Measurements from ENCODE around the gene CHM. TPM values are rescaled to one million over a fixed set of nuclear protein-coding genes. Genes with fewer than 3 reads are reported as not detected.
A peak's percentile ranks its signal among the peaks of the same experiment; 100 is the strongest.

Gene CHM
- total RNA-seq, 1 donor from 2014 or later = 22.9 TPM

- Mint-ChIP-seq H3K27me3 (no peaks in the 10 kb centered on the region), H3K4me1 (peaks cover 6% of the 10 kb centered on the region), H3K9me3 (no peaks in the 10 kb centered on the region), H3K4me3 (no peak overlapping the region), H3K36me3 (ENCODE audit: low read depth) (peaks cover 11% of the 10 kb centered on the region), H3K27ac (peak overlapping the region; percentile 7)
- no peak for DNase-seq
- CTCF ChIA-PET = no interaction called here
- no peak for ATAC-seq (ENCODE audit: low read depth)
- POLR2A ChIA-PET = no interaction called here
- TF ChIP-seq CTCF (IDR thresholded peaks at IDR 0.05) = no peak
- intact Hi-C loops (cut with micrococcal nuclease) = no loop called here
These were observed 164.8 kb downstream of the CHM start for GRCh38 chrX:85882601-85883000.

GRCh38 chrX:85870585-85870984 is 176.8 kb downstream of the CHM start:
- H3K4me3 Mint-ChIP-seq = no peak overlapping the region
- H3K9me3 Mint-ChIP-seq = peaks cover 4% of the 10 kb centered on the region
- intact Hi-C loops (cut with micrococcal nuclease) = no loop called here
- no peaks in the 10 kb centered on the region for H3K27me3 Mint-ChIP-seq
- ATAC-seq (ENCODE audit: low read depth) = no peak
- TF ChIP-seq CTCF (IDR thresholded peaks at IDR 0.05) = no peak
- H3K27ac Mint-ChIP-seq = no peak overlapping the region
- no peak for DNase-seq
- POLR2A ChIA-PET = no interaction called here
- H3K4me1 Mint-ChIP-seq = no peaks in the 10 kb centered on the region
- peaks cover 46% of the 10 kb centered on the region for H3K36me3 Mint-ChIP-seq (ENCODE audit: low read depth)
- CTCF ChIA-PET = no interaction called here

GRCh38 chrX:85865324-85865723 is 182.0 kb downstream of the CHM start:
- H3K27ac Mint-ChIP-seq = no peak overlapping the region
- no peak for TF ChIP-seq CTCF (IDR thresholded peaks at IDR 0.05)
- H3K9me3 Mint-ChIP-seq = peaks cover 4% of the 10 kb centered on the region
- no peaks in the 10 kb centered on the region for H3K4me1 Mint-ChIP-seq
- ChIA-PET CTCF (no interaction called here), POLR2A (no interaction called here)
- no peak overlapping the region for H3K4me3 Mint-ChIP-seq
- H3K27me3 Mint-ChIP-seq = no peaks in the 10 kb centered on the region
- ATAC-seq (ENCODE audit: low read depth) (no peak), DNase-seq (no peak)
- peaks cover 55% of the 10 kb centered on the region for H3K36me3 Mint-ChIP-seq (ENCODE audit: low read depth)
- intact Hi-C loops (cut with micrococcal nuclease) = no loop called here

- no peak overlapping the region for H3K4me3 Mint-ChIP-seq
- CTCF ChIA-PET = no interaction called here
- ATAC-seq (ENCODE audit: low read depth) (no peak), DNase-seq (no peak)
- intact Hi-C loops (cut with micrococcal nuclease) = no loop called here
- H3K27me3 Mint-ChIP-seq = no peaks in the 10 kb centered on the region
- TF ChIP-seq CTCF (IDR thresholded peaks at IDR 0.05) = no peak
- peaks cover 12% of the 10 kb centered on the region for H3K36me3 Mint-ChIP-seq (ENCODE audit: low read depth)
- no peaks in the 10 kb centered on the region for H3K4me1 Mint-ChIP-seq
- POLR2A ChIA-PET = no interaction called here
- no peak overlapping the region for H3K27ac Mint-ChIP-seq
- no peaks in the 10 kb centered on the region for H3K9me3 Mint-ChIP-seq
These were observed 187.9 kb downstream of the CHM start for GRCh38 chrX:85859426-85859825.

GRCh38 chrX:85851418-85851817 is 195.9 kb downstream of the CHM start:
- no peaks in the 10 kb centered on the region for H3K9me3 Mint-ChIP-seq
- no peaks in the 10 kb centered on the region for H3K27me3 Mint-ChIP-seq
- DNase-seq (no peak), ATAC-seq (ENCODE audit: low read depth) (no peak)
- H3K27ac Mint-ChIP-seq = no peak overlapping the region
- intact Hi-C loops (cut with micrococcal nuclease) = loop anchor here (5.0 kb wide), 1 partner anchor 216 kb away; no protein-coding TSS in a partner anchor
- POLR2A ChIA-PET = no interaction called here
- no peaks in the 10 kb centered on the region for H3K4me1 Mint-ChIP-seq
- CTCF ChIA-PET = no interaction called here
- H3K36me3 Mint-ChIP-seq (ENCODE audit: low read depth) = no peaks in the 10 kb centered on the region
- TF ChIP-seq CTCF (IDR thresholded peaks at IDR 0.05) = no peak
- H3K4me3 Mint-ChIP-seq = no peak overlapping the region

All from activated B cell treated with CpG ODN at 0.5 μM for 24 hours (primary cell).